ENCODE data around the gene KRT2. TPM values are rescaled to one million over a fixed set of nuclear protein-coding genes. Genes with fewer than 3 reads are reported as not detected.

KRT2 gene
- total and polyA plus RNA-seq, 9 of the 15 experiments (the other 6 are each of a cell fraction or from before 2014, with no cell fraction given) = 0.03 to 0.69 (median 0.07) TPM; not detected in 2

DNA sequence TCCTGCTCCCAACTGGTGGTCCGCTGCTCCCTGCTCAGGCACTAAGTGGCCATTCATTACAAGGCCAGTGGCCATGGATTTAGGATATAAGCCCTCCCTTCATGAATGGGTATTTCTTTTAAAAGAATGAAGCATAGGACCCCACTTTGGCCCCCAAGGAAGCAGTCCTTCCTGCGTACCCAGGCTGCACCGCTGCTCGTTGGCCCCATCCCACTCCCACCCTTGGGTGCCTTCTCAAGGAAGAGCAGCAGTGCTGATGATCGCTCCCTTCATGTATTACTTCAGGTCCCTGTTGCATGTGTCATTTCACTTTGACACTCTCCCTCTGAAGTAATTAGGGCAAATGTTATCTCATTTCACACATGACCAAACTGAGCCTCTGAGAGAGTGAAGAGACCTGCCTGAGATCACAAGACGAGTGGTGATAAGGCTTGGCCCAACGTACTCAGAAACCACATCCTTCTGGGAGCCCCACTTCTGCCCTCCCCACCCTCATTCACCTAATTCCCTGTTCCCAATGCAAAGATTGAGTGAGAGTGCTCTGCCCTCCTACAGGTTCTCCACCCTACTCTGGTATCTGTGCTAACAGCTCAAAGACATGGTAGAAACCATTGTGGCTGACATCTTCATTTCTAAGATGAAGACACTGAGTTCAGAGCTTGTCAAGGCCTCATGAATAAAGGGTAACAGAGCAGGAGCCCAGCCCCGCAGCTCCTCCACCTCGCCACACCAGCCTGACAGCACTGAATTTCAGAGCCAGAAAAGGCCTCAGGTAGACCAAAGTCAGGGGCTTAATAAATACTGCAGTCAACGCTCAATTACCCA, 10.3 kb upstream of the KRT2 start (continued):
- TF ChIP-seq, protein P1, sequence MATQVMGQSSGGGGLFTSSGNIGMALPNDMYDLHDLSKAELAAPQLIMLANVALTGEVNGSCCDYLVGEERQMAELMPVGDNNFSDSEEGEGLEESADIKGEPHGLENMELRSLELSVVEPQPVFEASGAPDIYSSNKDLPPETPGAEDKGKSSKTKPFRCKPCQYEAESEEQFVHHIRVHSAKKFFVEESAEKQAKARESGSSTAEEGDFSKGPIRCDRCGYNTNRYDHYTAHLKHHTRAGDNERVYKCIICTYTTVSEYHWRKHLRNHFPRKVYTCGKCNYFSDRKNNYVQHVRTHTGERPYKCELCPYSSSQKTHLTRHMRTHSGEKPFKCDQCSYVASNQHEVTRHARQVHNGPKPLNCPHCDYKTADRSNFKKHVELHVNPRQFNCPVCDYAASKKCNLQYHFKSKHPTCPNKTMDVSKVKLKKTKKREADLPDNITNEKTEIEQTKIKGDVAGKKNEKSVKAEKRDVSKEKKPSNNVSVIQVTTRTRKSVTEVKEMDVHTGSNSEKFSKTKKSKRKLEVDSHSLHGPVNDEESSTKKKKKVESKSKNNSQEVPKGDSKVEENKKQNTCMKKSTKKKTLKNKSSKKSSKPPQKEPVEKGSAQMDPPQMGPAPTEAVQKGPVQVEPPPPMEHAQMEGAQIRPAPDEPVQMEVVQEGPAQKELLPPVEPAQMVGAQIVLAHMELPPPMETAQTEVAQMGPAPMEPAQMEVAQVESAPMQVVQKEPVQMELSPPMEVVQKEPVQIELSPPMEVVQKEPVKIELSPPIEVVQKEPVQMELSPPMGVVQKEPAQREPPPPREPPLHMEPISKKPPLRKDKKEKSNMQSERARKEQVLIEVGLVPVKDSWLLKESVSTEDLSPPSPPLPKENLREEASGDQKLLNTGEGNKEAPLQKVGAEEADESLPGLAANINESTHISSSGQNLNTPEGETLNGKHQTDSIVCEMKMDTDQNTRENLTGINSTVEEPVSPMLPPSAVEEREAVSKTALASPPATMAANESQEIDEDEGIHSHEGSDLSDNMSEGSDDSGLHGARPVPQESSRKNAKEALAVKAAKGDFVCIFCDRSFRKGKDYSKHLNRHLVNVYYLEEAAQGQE (IDR thresholded peaks at IDR 0.05; ENCODE audit: borderline replicate concordance) = peak; percentile 39; the same call in 1 of the 2 replicates
- TF ChIP-seq, protein P1 (CRISPR knock-in tag; IDR thresholded peaks at IDR 0.05; ENCODE audit: low read depth) = peak; percentile 71; the same call in 1 of the 2 replicates
- TF ChIP-seq, protein P2, sequence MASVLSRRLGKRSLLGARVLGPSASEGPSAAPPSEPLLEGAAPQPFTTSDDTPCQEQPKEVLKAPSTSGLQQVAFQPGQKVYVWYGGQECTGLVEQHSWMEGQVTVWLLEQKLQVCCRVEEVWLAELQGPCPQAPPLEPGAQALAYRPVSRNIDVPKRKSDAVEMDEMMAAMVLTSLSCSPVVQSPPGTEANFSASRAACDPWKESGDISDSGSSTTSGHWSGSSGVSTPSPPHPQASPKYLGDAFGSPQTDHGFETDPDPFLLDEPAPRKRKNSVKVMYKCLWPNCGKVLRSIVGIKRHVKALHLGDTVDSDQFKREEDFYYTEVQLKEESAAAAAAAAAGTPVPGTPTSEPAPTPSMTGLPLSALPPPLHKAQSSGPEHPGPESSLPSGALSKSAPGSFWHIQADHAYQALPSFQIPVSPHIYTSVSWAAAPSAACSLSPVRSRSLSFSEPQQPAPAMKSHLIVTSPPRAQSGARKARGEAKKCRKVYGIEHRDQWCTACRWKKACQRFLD (CRISPR knock-in tag; IDR thresholded peaks at IDR 0.05) = peak; percentile 97
- TF ChIP-seq, protein P3, sequence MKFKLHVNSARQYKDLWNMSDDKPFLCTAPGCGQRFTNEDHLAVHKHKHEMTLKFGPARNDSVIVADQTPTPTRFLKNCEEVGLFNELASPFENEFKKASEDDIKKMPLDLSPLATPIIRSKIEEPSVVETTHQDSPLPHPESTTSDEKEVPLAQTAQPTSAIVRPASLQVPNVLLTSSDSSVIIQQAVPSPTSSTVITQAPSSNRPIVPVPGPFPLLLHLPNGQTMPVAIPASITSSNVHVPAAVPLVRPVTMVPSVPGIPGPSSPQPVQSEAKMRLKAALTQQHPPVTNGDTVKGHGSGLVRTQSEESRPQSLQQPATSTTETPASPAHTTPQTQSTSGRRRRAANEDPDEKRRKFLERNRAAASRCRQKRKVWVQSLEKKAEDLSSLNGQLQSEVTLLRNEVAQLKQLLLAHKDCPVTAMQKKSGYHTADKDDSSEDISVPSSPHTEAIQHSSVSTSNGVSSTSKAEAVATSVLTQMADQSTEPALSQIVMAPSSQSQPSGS (CRISPR knock-in tag; IDR thresholded peaks at IDR 0.05) = no peak
- TF ChIP-seq PHB2 (IDR thresholded peaks at IDR 0.05; ENCODE audit: low read depth) (peak; percentile 80), MTA3 (IDR thresholded peaks at IDR 0.05; ENCODE audit: borderline replicate concordance) (peak; percentile 50; the same call in 1 of the 2 replicates), RFX5 (IDR thresholded peaks at IDR 0.05; ENCODE audit: low read depth, low read length) (no peak), FUS (optimal IDR thresholded peaks at IDR 0.05; ENCODE audit: low read depth, low read length) (no peak), ZNF324 (CRISPR knock-in tag; IDR thresholded peaks at IDR 0.05) (no peak), RBM39 (optimal IDR thresholded peaks at IDR 0.05; ENCODE audit: low read depth, low read length) (no peak), CBX5 (IDR thresholded peaks at IDR 0.05; ENCODE audit: borderline replicate concordance, low read depth) (no peak), CEBPB (tag; IDR thresholded peaks at IDR 0.05) (peak; percentile 83), MAFK (IDR thresholded peaks at IDR 0.05; ENCODE audit: low read length) (peak; percentile 27), ESRRA (IDR thresholded peaks at IDR 0.05; ENCODE audit: borderline replicate concordance, low read depth) (peak; percentile 92; the same call in 1 of the 2 replicates), TGIF2 (CRISPR knock-in tag; IDR thresholded peaks at IDR 0.05) (no peak)
- TF ChIP-seq, protein P4, sequence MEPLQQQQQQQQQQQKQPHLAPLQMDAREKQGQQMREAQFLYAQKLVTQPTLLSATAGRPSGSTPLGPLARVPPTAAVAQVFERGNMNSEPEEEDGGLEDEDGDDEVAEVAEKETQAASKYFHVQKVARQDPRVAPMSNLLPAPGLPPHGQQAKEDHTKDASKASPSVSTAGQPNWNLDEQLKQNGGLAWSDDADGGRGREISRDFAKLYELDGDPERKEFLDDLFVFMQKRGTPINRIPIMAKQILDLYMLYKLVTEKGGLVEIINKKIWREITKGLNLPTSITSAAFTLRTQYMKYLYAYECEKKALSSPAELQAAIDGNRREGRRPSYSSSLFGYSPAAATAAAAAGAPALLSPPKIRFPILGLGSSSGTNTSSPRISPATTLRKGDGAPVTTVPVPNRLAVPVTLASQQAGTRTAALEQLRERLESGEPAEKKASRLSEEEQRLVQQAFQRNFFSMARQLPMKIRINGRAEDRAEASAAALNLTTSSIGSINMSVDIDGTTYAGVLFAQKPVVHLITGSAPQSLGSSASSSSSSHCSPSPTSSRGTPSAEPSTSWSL (CRISPR knock-in tag; IDR thresholded peaks at IDR 0.05; ENCODE audit: borderline replicate concordance) = no peak

Data from K562 (cell line).